ENCODE data around the gene AP1G2. TPM values are rescaled to one million over a fixed set of nuclear protein-coding genes. Genes with fewer than 3 reads are reported as not detected.

Gene AP1G2
- total and polyA plus RNA-seq, 3 donors from 2014 or later, result 33.6 to 83.4 (median 76.9) TPM

DNA sequence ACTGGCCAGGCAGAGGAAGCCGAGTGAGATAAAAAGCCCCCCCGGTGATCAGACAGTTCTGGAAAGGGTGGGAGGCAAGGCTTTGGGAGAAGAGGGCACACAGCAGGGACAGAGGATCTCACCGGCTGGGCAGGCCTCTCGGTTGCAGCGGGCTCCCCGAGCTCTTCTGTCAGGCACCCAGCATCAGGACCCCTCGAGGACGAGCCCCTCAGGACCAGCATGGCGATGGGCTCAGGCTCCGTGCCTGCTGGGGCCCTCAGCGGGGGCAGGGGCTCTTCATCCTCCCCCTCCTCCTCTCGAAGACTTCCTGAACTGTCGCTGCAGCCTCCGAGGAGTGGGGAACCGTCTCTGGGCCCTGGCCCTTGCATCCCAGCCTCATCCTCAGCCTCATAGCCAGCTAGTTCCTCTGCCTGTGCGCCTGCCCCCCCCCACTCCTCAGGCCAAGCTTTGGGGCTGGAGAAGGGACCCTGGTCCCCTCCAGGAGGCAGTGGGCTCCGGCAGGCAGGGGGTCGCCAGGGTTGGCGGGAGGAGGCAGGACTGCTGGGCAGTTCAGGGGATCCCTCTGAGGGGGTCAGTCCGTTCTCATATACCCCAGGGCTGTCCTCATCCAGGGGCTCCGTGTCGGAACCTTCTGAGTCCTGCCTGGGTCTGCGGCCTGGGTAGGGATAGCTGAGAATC is 3.4 kb upstream of the AP1G2 start:
- H3K27me3 ChIP-seq, result no peaks in the 10 kb centered on the region
- H3K4me3 ChIP-seq, result no peak overlapping the region
- no peaks in the 10 kb centered on the region for H3K4me1 ChIP-seq
- H3K36me3 ChIP-seq (ENCODE audit: low read depth, missing control alignments), result no peaks in the 10 kb centered on the region
- intact Hi-C loops (cut with DNase I; ENCODE audit: low total_unique reads), result no loop called here
- no peaks in the 10 kb centered on the region for H3K9me3 ChIP-seq
- no peak overlapping the region for H3K27ac ChIP-seq
- TF ChIP-seq POLR2A (IDR thresholded peaks at IDR 0.05), result no peak
- TF ChIP-seq, protein P1, sequence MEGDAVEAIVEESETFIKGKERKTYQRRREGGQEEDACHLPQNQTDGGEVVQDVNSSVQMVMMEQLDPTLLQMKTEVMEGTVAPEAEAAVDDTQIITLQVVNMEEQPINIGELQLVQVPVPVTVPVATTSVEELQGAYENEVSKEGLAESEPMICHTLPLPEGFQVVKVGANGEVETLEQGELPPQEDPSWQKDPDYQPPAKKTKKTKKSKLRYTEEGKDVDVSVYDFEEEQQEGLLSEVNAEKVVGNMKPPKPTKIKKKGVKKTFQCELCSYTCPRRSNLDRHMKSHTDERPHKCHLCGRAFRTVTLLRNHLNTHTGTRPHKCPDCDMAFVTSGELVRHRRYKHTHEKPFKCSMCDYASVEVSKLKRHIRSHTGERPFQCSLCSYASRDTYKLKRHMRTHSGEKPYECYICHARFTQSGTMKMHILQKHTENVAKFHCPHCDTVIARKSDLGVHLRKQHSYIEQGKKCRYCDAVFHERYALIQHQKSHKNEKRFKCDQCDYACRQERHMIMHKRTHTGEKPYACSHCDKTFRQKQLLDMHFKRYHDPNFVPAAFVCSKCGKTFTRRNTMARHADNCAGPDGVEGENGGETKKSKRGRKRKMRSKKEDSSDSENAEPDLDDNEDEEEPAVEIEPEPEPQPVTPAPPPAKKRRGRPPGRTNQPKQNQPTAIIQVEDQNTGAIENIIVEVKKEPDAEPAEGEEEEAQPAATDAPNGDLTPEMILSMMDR (IDR thresholded peaks at IDR 0.05), result no peak
- whole genome bisulfite sequencing, 2 donors, result 82 to 88% methylated on average over 18 to 21 of the region's 23 CpGs
- DNase-seq, result no peak

DNA sequence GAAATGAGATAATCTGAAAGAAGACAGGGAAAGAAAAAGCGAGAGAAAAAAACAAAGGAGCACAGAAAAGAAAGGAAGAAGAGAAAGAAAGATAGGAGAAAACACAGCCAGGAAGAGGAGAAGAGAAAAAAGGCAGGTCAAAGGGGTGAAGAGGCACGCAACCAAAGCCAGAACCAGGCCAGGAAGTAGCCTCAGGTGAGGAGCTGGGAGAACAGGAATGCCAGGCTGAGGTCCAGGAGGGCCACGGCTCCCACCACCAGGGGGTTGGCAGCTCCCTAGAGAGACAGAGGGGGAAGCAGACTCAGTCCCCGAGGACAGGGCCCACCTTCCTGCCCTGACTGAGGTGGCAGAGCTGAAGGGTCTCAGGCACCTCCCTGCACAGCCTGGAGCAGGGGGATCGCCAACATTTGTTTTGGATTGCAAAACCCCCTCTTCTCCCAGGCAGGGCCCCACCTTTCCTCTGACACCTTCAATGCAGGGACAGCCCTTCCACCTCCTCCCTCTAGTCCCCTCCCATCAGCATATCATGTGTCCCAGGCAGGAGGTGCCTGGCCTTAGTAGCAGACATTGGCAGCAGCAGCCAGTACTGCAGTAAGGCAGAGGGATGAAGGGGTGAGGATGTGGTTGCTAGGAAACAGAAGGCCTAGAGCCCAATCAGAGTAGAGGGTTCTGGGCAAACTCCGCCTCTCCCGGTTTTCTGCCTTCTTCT is 2.0 kb upstream of the AP1G2 start:
- Histone ChIP-seq H3K27me3 (no peaks in the 10 kb centered on the region), H3K36me3 (ENCODE audit: low read depth, missing control alignments) (no peaks in the 10 kb centered on the region), H3K4me1 (no peaks in the 10 kb centered on the region), H3K9me3 (no peaks in the 10 kb centered on the region), H3K27ac (no peak overlapping the region), H3K4me3 (no peak overlapping the region)
- no peak for DNase-seq
- 74 to 76% methylated on average over 7 of the region's 7 CpGs for WGBS, 2 donors
- intact Hi-C loops (cut with DNase I; ENCODE audit: low total_unique reads), result no loop called here
- no peak for TF ChIP-seq POLR2A (IDR thresholded peaks at IDR 0.05)
- TF ChIP-seq, protein P1 (IDR thresholded peaks at IDR 0.05), result no peak

DNA sequence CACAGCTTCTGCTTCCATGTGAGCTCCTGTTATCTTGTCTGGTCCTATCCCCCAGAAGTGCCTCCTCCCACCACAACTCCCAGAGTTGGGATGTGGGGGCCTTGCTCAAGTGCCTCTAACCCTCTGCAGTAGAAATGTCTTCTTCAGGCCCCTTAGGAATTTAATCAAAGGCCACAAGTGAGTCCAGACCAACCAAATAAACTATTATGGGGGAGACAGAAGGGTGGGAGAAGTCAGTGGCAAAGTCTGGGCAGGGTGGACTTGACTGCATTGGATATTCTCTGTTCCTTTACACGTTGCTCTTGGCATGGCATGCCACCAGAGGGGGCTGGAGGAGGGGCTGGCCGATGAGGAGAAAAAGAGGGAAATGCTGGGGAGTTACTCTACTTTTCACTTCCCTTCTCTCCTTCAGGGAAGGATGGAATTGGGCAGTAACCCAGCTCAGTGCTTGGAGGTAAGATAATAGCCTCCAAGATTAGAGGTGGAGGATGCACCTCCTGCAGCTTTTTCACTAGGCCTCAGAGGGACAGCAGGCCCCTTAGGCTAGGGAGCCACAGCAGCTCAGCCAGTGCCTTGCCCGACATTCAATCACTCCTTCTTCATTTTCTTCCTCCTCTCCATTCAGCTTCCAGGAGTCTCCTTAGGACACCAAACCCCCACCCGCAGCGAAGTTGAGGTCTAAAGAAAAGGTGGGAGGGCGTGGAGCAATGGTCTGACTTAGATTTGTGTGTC is 1.2 kb upstream of the AP1G2 start:
- no peaks in the 10 kb centered on the region for H3K9me3 ChIP-seq
- H3K4me3 ChIP-seq, result no peak overlapping the region
- intact Hi-C loops (cut with DNase I; ENCODE audit: low total_unique reads), result no loop called here
- no peaks in the 10 kb centered on the region for H3K27me3 ChIP-seq
- H3K36me3 ChIP-seq (ENCODE audit: low read depth, missing control alignments), result no peaks in the 10 kb centered on the region
- no peak for DNase-seq
- TF ChIP-seq, protein P1 (IDR thresholded peaks at IDR 0.05), result peak in 1 of 3 experiments; percentile 26
- TF ChIP-seq POLR2A (IDR thresholded peaks at IDR 0.05), result no peak
- 50 to 67% methylated on average over 6 of the region's 6 CpGs for WGBS, 2 donors
- no peak overlapping the region for H3K27ac ChIP-seq
- H3K4me1 ChIP-seq, result no peaks in the 10 kb centered on the region

DNA sequence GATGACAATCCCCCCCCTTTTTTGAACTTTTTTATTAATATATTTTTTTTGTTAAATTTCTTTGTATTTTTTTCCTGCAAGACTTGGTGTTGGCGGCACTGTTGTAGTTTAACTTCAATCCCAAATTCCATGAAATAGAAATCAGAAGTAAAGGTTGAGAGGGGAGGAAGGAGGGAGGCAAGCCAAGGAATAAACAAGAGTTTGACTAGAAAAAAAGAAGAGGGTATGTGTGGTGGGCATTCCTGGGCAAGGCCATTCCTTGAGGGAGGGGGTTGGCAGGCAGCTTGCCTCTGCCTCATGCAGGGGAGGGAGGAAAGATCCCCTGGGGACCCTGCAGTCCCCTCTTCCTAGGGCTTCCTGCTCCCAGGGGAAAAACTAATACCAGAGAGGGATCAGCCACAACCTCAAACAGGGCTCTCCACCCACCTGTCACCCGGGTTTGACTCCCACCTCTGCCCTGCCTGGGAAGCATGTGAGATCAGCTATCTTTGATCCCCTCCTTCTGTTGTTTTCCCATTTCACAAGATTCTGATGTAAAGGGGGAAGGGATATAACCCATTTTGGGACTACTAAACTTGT is 519 bp upstream of the AP1G2 start:
- DNase-seq, result no peak

More for the DNA sequence above, 519 bp upstream of the AP1G2 start:
- no peaks in the 10 kb centered on the region for H3K36me3 ChIP-seq (ENCODE audit: low read depth, missing control alignments)
- H3K9me3 ChIP-seq, result no peaks in the 10 kb centered on the region
- no peaks in the 10 kb centered on the region for H3K27me3 ChIP-seq
- peak overlapping the region; percentile 2 to 85 for H3K27ac ChIP-seq
- H3K4me3 ChIP-seq, result peak overlapping the region; percentile 58 to 65
- intact Hi-C loops (cut with DNase I; ENCODE audit: low total_unique reads), result no loop called here
- 58 to 67% methylated on average over 2 of the region's 2 CpGs for WGBS, 2 donors
- no peak for TF ChIP-seq POLR2A (IDR thresholded peaks at IDR 0.05)
- TF ChIP-seq, protein P1 (IDR thresholded peaks at IDR 0.05), result no peak
- no peaks in the 10 kb centered on the region for H3K4me1 ChIP-seq
